ENCODE results near the gene PHF2. TPM values are rescaled to one million over a fixed set of nuclear protein-coding genes. Genes with fewer than 3 reads are reported as not detected.

Gene PHF2
- total and polyA plus RNA-seq, 9 of the 15 experiments (the other 6 are each of a cell fraction or from before 2014, with no cell fraction given), result 0.37 to 14.4 (median 8.1) TPM

- in situ Hi-C loops (cut with MboI) (no loop called here), intact Hi-C loops (cut with micrococcal nuclease) (loop anchor here (10.0 kb wide), 1 partner anchor 95 kb away; the partner anchor contains the start of gene PHF2)
- H3K9me1 ChIP-seq (ENCODE audit: control insufficient read depth, insufficient read depth, low read length), result no peaks in the 10 kb centered on the region
- ATAC-seq (no peak), DNase-seq (ENCODE audit: extremely low read depth in 1 of 4, low spot score in 3 of 4) (no peak), FAIRE-seq (no peak)
- H3K9me3 ChIP-seq (replicated peaks; ENCODE audit: control insufficient read depth, insufficient read depth, low read depth, low read length), result no peaks in the 10 kb centered on the region
- peaks cover 7 to 37% of the 10 kb centered on the region in 2 experiments; a peak in 4 of 5 replicates for H3K4me1 ChIP-seq (replicated peaks in 1 of 2; ENCODE audit: control insufficient read depth in 2 of 2, insufficient read depth in 2 of 2, low read length in 2 of 2)
- no peaks in the 10 kb centered on the region for H3K27me3 ChIP-seq (ENCODE audit: control insufficient read depth in 2 of 2, insufficient read depth in 2 of 2, low read length in 2 of 2)
- peaks cover 7% of the 10 kb centered on the region; the same call in 1 of the 3 replicates for H3K36me3 ChIP-seq (ENCODE audit: control insufficient read depth, insufficient read depth, low read length)
- peaks cover 13% of the 10 kb centered on the region for H4K20me1 ChIP-seq (replicated peaks; ENCODE audit: control insufficient read depth, insufficient read depth, low read length)
- no peak overlapping the region for H3K27ac ChIP-seq (ENCODE audit: extremely low read depth, low read depth, low read length)
- H3K4me3 ChIP-seq, result no peak overlapping the region
- H2AFZ ChIP-seq (ENCODE audit: low read depth, low read length), result no peak overlapping the region
- CTCF ChIA-PET (ENCODE audit: low intra/inter-chr PET ratio), result no interaction called here
- no peak overlapping the region; a peak in 1 of 4 replicates for H3K9ac ChIP-seq (ENCODE audit: insufficient read depth in 1 of 2, low read depth in 2 of 2, low read length in 2 of 2)
- WGBS (ENCODE audit: insufficient coverage, low coverage, missing lambda C conversion rate), result 64% methylated on average over 15 of the region's 15 CpGs
- no peak overlapping the region for H3K4me2 ChIP-seq (ENCODE audit: insufficient read depth, low read length)
- BruUV-seq (replicated peaks), result no TSS peak
- H3K79me2 ChIP-seq (ENCODE audit: control insufficient read depth, insufficient read depth, low read length), result no peaks in the 10 kb centered on the region
- POLR2A ChIA-PET, result interaction anchor here (0.6 to 1.6 kb wide), 2 partner anchors 10 to 91 kb away, joined by 4 read pairs; no protein-coding TSS in a partner anchor
- TF ChIP-seq NR3C1 (CRISPR knock-in tag; IDR thresholded peaks at IDR 0.05), result no peak
- no peak for TF ChIP-seq PTTG1 (tag; IDR thresholded peaks at IDR 0.05; ENCODE audit: low read depth)
- no peak for TF ChIP-seq DIDO1 (tag; IDR thresholded peaks at IDR 0.05; ENCODE audit: low read depth)
- TF ChIP-seq PRDM10 (IDR thresholded peaks at IDR 0.05; ENCODE audit: partially characterized antibody), result no peak
- no peak for TF ChIP-seq RBM17 (IDR thresholded peaks at IDR 0.05; ENCODE audit: borderline replicate concordance, low read depth, low read length)
- TF ChIP-seq U2AF1 (optimal IDR thresholded peaks at IDR 0.05; ENCODE audit: low read depth, low read length), result no peak
- TF ChIP-seq ZNF707 (CRISPR knock-in tag; conservative IDR thresholded peaks at IDR 0.05), result no peak
- no peak for TF ChIP-seq HDAC1 (IDR thresholded peaks at IDR 0.05)
- TF ChIP-seq E2F1 (CRISPR knock-in tag; IDR thresholded peaks at IDR 0.05), result no peak
- TF ChIP-seq CBX8 (IDR thresholded peaks at IDR 0.05; ENCODE audit: borderline replicate concordance, extremely low read depth, low read depth, low read length, poor library complexity, severe bottlenecking), result no peak
- no peak for TF ChIP-seq ATF1 (CRISPR knock-in tag; IDR thresholded peaks at IDR 0.05)
- TF ChIP-seq ATF1 (tag; IDR thresholded peaks at IDR 0.05), result no peak
- TF ChIP-seq NONO (IDR thresholded peaks at IDR 0.05; ENCODE audit: low read depth in 2 of 2, low read length in 1 of 2), result no peak
- no peak for TF ChIP-seq ZNF280A (IDR thresholded peaks at IDR 0.05; ENCODE audit: low read depth, partially characterized antibody)
Observed at GRCh38 chr9:93669116-93669957, 93.0 kb downstream of the PHF2 start.
